GM19043 (cell line): ENCODE data around the gene ERN1.

Experiments used
- ATAC-seq: cut with Tn5 transposase; IDR thresholded peaks from one replicate; pipeline ENCODE4 v1.9.1; 2021; ENCODE audit warnings: low read depth; ENCODE audit not compliant: unreplicated experiment

The ERN1 gene

GRCh38 chr17:64040206-64040605 lies 89.7 kb downstream of the ERN1 start:
- ATAC-seq, result no peak

GRCh38 chr17:64039106-64039400 lies 90.9 kb downstream of the ERN1 start:
- no peak for ATAC-seq

- no peak for ATAC-seq
Observed at GRCh38 chr17:64038331-64039105, 91.4 kb downstream of the ERN1 start.

GRCh38 chr17:64037802-64038201 lies 92.1 kb downstream of the ERN1 start:
- no peak for ATAC-seq

- ATAC-seq, result no peak
Observed at GRCh38 chr17:64037180-64037579, 92.8 kb downstream of the ERN1 start.

- ATAC-seq, result no peak
Observed at GRCh38 chr17:64036198-64036922, 93.6 kb downstream of the ERN1 start.

GRCh38 chr17:64032081-64032480 lies 97.9 kb downstream of the ERN1 start:
- ATAC-seq, result no peak

- no peak for ATAC-seq
Observed at GRCh38 chr17:64028874-64029464, 101.0 kb downstream of the ERN1 start.

GRCh38 chr17:64025732-64026294 lies 104.1 kb downstream of the ERN1 start:
- no peak for ATAC-seq

- no peak for ATAC-seq
Observed at GRCh38 chr17:64024781-64025731, 104.9 kb downstream of the ERN1 start.

GRCh38 chr17:64024215-64024654 lies 105.7 kb downstream of the ERN1 start:
- ATAC-seq, result no peak

- no peak for ATAC-seq
Observed at GRCh38 chr17:64022611-64023063, 107.3 kb downstream of the ERN1 start.

- ATAC-seq, result peak; percentile 56
Observed at GRCh38 chr17:64020056-64020766, 109.7 kb downstream of the ERN1 start, which contains the start of gene ICAM2. TSS of gene ICAM2 (minus strand) at chr17:64020633. CDS start at chr17:64006691, 13,942 bp downstream.

GRCh38 chr17:64019551-64019961 lies 110.4 kb downstream of the ERN1 start:
- ATAC-seq, result peak; percentile 20

GRCh38 chr17:64017381-64017980 lies 112.5 kb downstream of the ERN1 start:
- no peak for ATAC-seq

GRCh38 chr17:64016974-64017373 lies 113.0 kb downstream of the ERN1 start:
- no peak for ATAC-seq

GRCh38 chr17:64016231-64016784 lies 113.6 kb downstream of the ERN1 start:
- ATAC-seq, result no peak

- ATAC-seq, result no peak
Observed at GRCh38 chr17:64015447-64015846, 114.5 kb downstream of the ERN1 start.
